GM12878 (cell line): ENCODE results near the gene DLG2. TPM values are rescaled to one million over a fixed set of nuclear protein-coding genes. Genes with fewer than 3 reads are reported as not detected.

ENCODE experiments used
- ATAC-seq: fragments of 200-7000 bp; cut with Tn5 transposase; 3 replicates; pipeline ENCODE4 v1.9.1; 2020; ENCODE audit warnings: mild to moderate bottlenecking, moderate library complexity
- BruUV-seq: library from RNA; stranded (reverse); fragments of 400-500 nt; replicated peaks from 2 replicates; lab custom pipeline; 2021; lab: Mats Ljungman, UMichigan
- CTCF ChIA-PET: fragments of 300-600 bp; sonication (Branson Sonifier 250); formaldehyde crosslinking; extraction: SDS; loops from one replicate; lab custom pipeline; 2021; ENCODE audit warnings: inconsistent platforms; lab: Yijun Ruan, JAX
- POLR2A ChIA-PET: fragments of 350-600 bp; formaldehyde crosslinking; extraction: SDS; loops from one replicate; lab custom pipeline; 2021; ENCODE audit warnings: inconsistent platforms; lab: Charles Lee
- RAD21 ChIA-PET: fragments of 300-600 bp; sonication (Branson Sonifier 250); formaldehyde crosslinking; loops from one replicate; lab custom pipeline; 2023; ENCODE audit warnings: antibody characterized with exemption; ENCODE audit not compliant: unreplicated experiment; lab: Charles Lee
- SMC1A ChIA-PET: fragments of 300-600 bp; sonication (Branson Sonifier 250); formaldehyde crosslinking; loops from one replicate; lab custom pipeline; 2023; ENCODE audit not compliant: unreplicated experiment, uncharacterized antibody; lab: Charles Lee
- DNase-seq: peaks from one replicate; pipeline ENCODE4 v3.0.0-alpha.2; 2011; ENCODE audit warnings: low read depth, low spot score
- FAIRE-seq: peaks from 3 replicates; lab custom pipeline; 2011; peaks lifted over from hg19 to GRCh38; lab: Jason Lieb, UNC
- H2AFZ ChIP-seq: 2 replicates; pipeline ENCODE4 v1.6.0; 2011; ENCODE audit warnings: low read depth, low read length, control low read depth; ENCODE audit not compliant: control insufficient read depth
- H3K27ac ChIP-seq: 2 replicates; pipeline ENCODE4 v1.5.1; 2011; ENCODE audit warnings: control low read depth; ENCODE audit not compliant: control insufficient read depth, insufficient read depth
- H3K27me3 ChIP-seq, 2 experiments: replicated peaks in 1 of 2; 2 replicates each; pipeline versions ENCODE4 v1.6.0 to v1.6.1; 2011; ENCODE audit warnings: low read length in 1 of 2; ENCODE audit not compliant: control insufficient read depth in 2 of 2, insufficient read depth in 2 of 2
- H3K36me3 ChIP-seq, 2 experiments: 2 replicates each; pipeline ENCODE4 v1.5.1; 2011; ENCODE audit warnings: low read length in 1 of 2; ENCODE audit not compliant: control insufficient read depth in 2 of 2, insufficient read depth in 2 of 2
- H3K4me1 ChIP-seq: 2 replicates; pipeline ENCODE4 v1.6.1; 2011; ENCODE audit warnings: mild to moderate bottlenecking, low read length, moderate library complexity, mixed read lengths; ENCODE audit not compliant: control insufficient read depth, insufficient read depth
- H3K4me2 ChIP-seq: 2 replicates; pipeline ENCODE4 v1.6.0; 2011; ENCODE audit warnings: control low read depth; ENCODE audit not compliant: control insufficient read depth, insufficient read depth
- H3K4me3 ChIP-seq: fragments of 200-600 bp; sonication (generic); 2 replicates; pipeline ENCODE4 v1.5.1; 2016
- H3K79me2 ChIP-seq: 2 replicates; pipeline ENCODE4 v1.6.0; 2011; ENCODE audit warnings: low read length; ENCODE audit not compliant: control insufficient read depth, insufficient read depth
- H3K9ac ChIP-seq: 2 replicates; pipeline ENCODE4 v1.8.0; 2011; ENCODE audit warnings: low read length, control low read depth, mixed read lengths; ENCODE audit not compliant: control insufficient read depth, insufficient read depth
- H3K9me3 ChIP-seq: replicated peaks from 3 replicates; pipeline ENCODE4 v1.5.1; 2011; ENCODE audit warnings: mild to moderate bottlenecking, low read length; ENCODE audit not compliant: control insufficient read depth, insufficient read depth
- H4K20me1 ChIP-seq: 2 replicates; pipeline ENCODE4 v1.6.0; 2011; ENCODE audit not compliant: control insufficient read depth, insufficient read depth
- CBX3 ChIP-seq: fragments of 200-600 bp; sonication (generic); IDR thresholded peaks from 2 replicates; pipeline ENCODE4 v1.6.1; 2016; ENCODE audit warnings: low read depth, borderline replicate concordance
- CBX5 ChIP-seq: sonication (generic); IDR thresholded peaks from 2 replicates; pipeline ENCODE4 v1.6.1; 2016; ENCODE audit warnings: low read depth, moderate library complexity, mild to moderate bottlenecking, inconsistent platforms
- CREB1 ChIP-seq: IDR thresholded peaks from 2 replicates; pipeline ENCODE4 v1.6.1; 2012; ENCODE audit warnings: low read depth, mild to moderate bottlenecking, inconsistent platforms
- DPF2 ChIP-seq: fragments of 450-650 bp; IDR thresholded peaks from 2 replicates; pipeline ENCODE4 v1.6.1; 2017; ENCODE audit warnings: mild to moderate bottlenecking
- EP300 ChIP-seq, 2 experiments: fragments of 150-350 bp in 1 of 2; IDR thresholded peaks; 2 replicates each; pipeline ENCODE4 v1.6.1; 2011 to 2012; ENCODE audit warnings: low read depth in 2 of 2, low read length in 2 of 2, borderline replicate concordance in 1 of 2, improper control_type of control experiment in 1 of 2, inconsistent platforms in 1 of 2; ENCODE audit not compliant: control insufficient read depth in 1 of 2
- MEF2A ChIP-seq: IDR thresholded peaks from 2 replicates; pipeline ENCODE4 v1.6.1; 2011; ENCODE audit warnings: low read depth, mild to moderate bottlenecking, low read length, moderate library complexity; ENCODE audit not compliant: insufficient read depth
- PAX8 ChIP-seq: fragments of 450-650 bp; IDR thresholded peaks from 2 replicates; pipeline ENCODE4 v1.6.1; 2017; ENCODE audit warnings: mild to moderate bottlenecking, moderate library complexity
- SREBF2 ChIP-seq: IDR thresholded peaks from 2 replicates; pipeline ENCODE4 v1.6.1; 2012; ENCODE audit warnings: mild to moderate bottlenecking, low read length
- WGBS: methylation state at CpG from one replicate; pipeline ENCODE4 v1.1.6; 2016; ENCODE audit warnings: low lambda C conversion rate; ENCODE audit not compliant: insufficient replicate concordance, insufficient coverage; ENCODE audit errors: missing lambda C conversion rate; 5-methylcytosine and 5-hydroxymethylcytosine counted together
- in situ Hi-C: fragments of 300-500 bp; cut with MboI; formaldehyde crosslinking; loops from 9 replicates; pipeline ENCODE4 v1.14.3; 2018; ENCODE audit warnings: mixed read lengths
- intact Hi-C: fragments of 100-400 bp; cut with micrococcal nuclease; formaldehyde crosslinking; loops from one replicate; pipeline ENCODE4 v1.14.2; 2022; ENCODE audit not compliant: unreplicated experiment
- polyA plus RNA-seq, 11 experiments: library from polyadenylated mRNA; depleted of rRNA in 4 of 11; unstranded in 6 of 11; stranded (reverse) in 5 of 11; fragments of >200 nt; fragmentation: Nextera tagmentation in 4 of 11; fragmentation: Illumina TruSeq in 1 of 11; extraction: Ambion mirVana in 4 of 11; extraction: Trizol in 1 of 11; gene quantifications; 1 replicate in 1 of 11; 2 replicates in 10 of 11; pipeline versions ENCODE4 v1.2.1 to v1.2.3, GENCODE V29; 2011 to 2016; ENCODE audit warnings: inconsistent platforms in 2 of 11, missing spikeins in 2 of 11, low read depth in 1 of 11
- total RNA-seq, 4 experiments: library from RNA; depleted of rRNA in 3 of 4; stranded (reverse); fragments of >200 nt in 3 of 4; fragmentation: Illumina TruSeq in 1 of 4; extraction: Trizol in 1 of 4; gene quantifications; 2 replicates each; pipeline versions ENCODE4 v1.2.1 to v1.2.3, GENCODE V29; 2013 to 2021
- TF ChIP-seq, protein P1 (sequence below): fragments of 450-650 bp; IDR thresholded peaks from 2 replicates; pipeline ENCODE4 v1.6.1; 2016; ENCODE audit warnings: mild to moderate bottlenecking, moderate library complexity, borderline replicate concordance
- TF ChIP-seq, protein P2 (sequence below): IDR thresholded peaks from 2 replicates; pipeline ENCODE4 v1.6.1; 2012; ENCODE audit warnings: low read depth, low read length, improper control_type of control experiment
- TF ChIP-seq, protein P3 (sequence below): fragments of 450-650 bp; IDR thresholded peaks from 2 replicates; pipeline ENCODE4 v1.6.1; 2017; ENCODE audit warnings: low read depth, mild to moderate bottlenecking, moderate library complexity

Gene DLG2
- total and polyA plus RNA-seq, 10 of the 15 experiments (the other 5 are each of a cell fraction or from before 2014, with no cell fraction given) = 0.09 to 0.98 (median 0.35) TPM

DNA sequence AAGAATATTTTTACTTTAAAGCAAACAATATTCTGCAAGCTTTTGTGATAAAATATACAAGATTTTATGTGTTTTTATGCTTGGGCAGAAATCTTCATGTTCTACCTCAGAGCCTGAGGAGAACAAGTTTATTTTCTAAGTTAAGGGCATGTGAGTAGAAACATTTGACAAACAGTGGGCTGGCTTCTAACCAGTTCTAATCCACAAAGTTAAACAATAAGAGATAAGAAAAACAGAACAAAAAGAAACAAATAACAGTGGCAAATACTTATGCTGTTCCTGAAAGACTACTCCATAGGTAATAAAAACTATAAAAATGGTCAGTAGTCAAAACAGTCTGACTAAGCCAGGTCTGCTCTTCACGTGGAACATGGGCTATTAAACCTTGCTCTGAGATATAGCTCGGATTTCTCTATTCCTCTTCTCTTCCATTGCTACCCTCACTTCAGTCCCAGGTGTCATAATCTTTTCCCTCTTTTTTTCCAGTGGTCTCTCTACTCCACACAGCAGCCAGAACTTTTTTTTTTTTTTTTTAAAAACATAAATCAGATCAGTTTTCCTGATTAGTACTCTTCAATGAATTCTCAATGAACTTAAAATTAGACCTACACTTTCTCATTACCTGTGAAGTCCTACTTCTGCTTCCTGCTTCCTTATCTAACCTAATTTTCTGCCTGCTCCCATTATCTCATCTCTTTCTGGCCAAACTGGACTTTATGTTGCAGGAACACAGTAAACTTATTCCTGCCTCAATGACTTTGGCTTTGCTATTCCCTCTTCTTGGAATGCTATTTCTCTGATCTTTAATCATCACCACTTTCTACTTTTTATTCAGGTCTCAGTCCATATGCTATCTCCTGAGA, 1669.9 kb downstream of the DLG2 start:
- TF ChIP-seq, protein P1, sequence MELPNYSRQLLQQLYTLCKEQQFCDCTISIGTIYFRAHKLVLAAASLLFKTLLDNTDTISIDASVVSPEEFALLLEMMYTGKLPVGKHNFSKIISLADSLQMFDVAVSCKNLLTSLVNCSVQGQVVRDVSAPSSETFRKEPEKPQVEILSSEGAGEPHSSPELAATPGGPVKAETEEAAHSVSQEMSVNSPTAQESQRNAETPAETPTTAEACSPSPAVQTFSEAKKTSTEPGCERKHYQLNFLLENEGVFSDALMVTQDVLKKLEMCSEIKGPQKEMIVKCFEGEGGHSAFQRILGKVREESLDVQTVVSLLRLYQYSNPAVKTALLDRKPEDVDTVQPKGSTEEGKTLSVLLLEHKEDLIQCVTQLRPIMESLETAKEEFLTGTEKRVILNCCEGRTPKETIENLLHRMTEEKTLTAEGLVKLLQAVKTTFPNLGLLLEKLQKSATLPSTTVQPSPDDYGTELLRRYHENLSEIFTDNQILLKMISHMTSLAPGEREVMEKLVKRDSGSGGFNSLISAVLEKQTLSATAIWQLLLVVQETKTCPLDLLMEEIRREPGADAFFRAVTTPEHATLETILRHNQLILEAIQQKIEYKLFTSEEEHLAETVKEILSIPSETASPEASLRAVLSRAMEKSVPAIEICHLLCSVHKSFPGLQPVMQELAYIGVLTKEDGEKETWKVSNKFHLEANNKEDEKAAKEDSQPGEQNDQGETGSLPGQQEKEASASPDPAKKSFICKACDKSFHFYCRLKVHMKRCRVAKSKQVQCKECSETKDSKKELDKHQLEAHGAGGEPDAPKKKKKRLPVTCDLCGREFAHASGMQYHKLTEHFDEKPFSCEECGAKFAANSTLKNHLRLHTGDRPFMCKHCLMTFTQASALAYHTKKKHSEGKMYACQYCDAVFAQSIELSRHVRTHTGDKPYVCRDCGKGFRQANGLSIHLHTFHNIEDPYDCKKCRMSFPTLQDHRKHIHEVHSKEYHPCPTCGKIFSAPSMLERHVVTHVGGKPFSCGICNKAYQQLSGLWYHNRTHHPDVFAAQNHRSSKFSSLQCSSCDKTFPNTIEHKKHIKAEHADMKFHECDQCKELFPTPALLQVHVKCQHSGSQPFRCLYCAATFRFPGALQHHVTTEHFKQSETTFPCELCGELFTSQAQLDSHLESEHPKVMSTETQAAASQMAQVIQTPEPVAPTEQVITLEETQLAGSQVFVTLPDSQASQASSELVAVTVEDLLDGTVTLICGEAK = no peak
- TF ChIP-seq, protein P2, sequence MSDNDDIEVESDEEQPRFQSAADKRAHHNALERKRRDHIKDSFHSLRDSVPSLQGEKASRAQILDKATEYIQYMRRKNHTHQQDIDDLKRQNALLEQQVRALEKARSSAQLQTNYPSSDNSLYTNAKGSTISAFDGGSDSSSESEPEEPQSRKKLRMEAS = no peak
- TF ChIP-seq SREBF2 = no peak
- no peak for TF ChIP-seq EP300 (IDR thresholded peaks at IDR 0.05; ENCODE audit: borderline replicate concordance in 1 of 2, control insufficient read depth in 1 of 2, low read depth in 2 of 2, low read length in 2 of 2)
- TF ChIP-seq PAX8 = no peak
- TF ChIP-seq MEF2A = no peak
- TF ChIP-seq CBX5 = no peak
- no peak for TF ChIP-seq DPF2
- TF ChIP-seq CREB1 = no peak
- TF ChIP-seq, protein P3, sequence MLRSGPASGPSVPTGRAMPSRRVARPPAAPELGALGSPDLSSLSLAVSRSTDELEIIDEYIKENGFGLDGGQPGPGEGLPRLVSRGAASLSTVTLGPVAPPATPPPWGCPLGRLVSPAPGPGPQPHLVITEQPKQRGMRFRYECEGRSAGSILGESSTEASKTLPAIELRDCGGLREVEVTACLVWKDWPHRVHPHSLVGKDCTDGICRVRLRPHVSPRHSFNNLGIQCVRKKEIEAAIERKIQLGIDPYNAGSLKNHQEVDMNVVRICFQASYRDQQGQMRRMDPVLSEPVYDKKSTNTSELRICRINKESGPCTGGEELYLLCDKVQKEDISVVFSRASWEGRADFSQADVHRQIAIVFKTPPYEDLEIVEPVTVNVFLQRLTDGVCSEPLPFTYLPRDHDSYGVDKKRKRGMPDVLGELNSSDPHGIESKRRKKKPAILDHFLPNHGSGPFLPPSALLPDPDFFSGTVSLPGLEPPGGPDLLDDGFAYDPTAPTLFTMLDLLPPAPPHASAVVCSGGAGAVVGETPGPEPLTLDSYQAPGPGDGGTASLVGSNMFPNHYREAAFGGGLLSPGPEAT = no peak
- no peak for TF ChIP-seq CBX3
- CTCF ChIA-PET = interaction anchor here (0.6 to 0.8 kb wide), 2 partner anchors 9 to 10 kb away, joined by 3 read pairs; no protein-coding TSS in a partner anchor
- Histone ChIP-seq H3K9ac (no peak overlapping the region), H3K36me3 (no peaks in the 10 kb centered on the region), H3K27ac (no peak overlapping the region), H3K9me3 (no peaks in the 10 kb centered on the region), H3K4me1 (no peaks in the 10 kb centered on the region), H2AFZ (no peak overlapping the region), H3K27me3 (no peaks in the 10 kb centered on the region), H3K4me3 (no peak overlapping the region), H3K79me2 (no peaks in the 10 kb centered on the region), H4K20me1 (no peaks in the 10 kb centered on the region), H3K4me2 (no peak overlapping the region)
- WGBS = 4% methylated on average over 2 of the region's 2 CpGs
- intact Hi-C loops = loop anchor here (5.0 kb wide), 1 partner anchor 120 kb away; no protein-coding TSS in a partner anchor
- in situ Hi-C loops = no loop called here
- SMC1A ChIA-PET = no interaction called here
- no TSS peak for BruUV-seq
- DNase-seq = no peak
- POLR2A ChIA-PET = no interaction called here
- no peak for FAIRE-seq
- no peak for ATAC-seq
- RAD21 ChIA-PET = no interaction called here
